HG03097 (cell line): Measurements from ENCODE around the gene EXD3.
A peak's percentile ranks its signal among the peaks of the same experiment; 100 is the strongest.

Experiments used
- ATAC-seq: cut with Tn5 transposase; IDR thresholded peaks from one replicate; pipeline ENCODE4 v1.9.1; 2021; ENCODE audit not compliant: unreplicated experiment, low FRiP score

Gene EXD3

GRCh38 chr9:137277329-137278041 is 145.5 kb downstream of the EXD3 start, which contains the start of gene TOR4A:
TSS of gene TOR4A (plus strand) at chr9:137277726. CDS start at chr9:137278690, 964 bp downstream.
- peak; percentile 53 for ATAC-seq

DNA sequence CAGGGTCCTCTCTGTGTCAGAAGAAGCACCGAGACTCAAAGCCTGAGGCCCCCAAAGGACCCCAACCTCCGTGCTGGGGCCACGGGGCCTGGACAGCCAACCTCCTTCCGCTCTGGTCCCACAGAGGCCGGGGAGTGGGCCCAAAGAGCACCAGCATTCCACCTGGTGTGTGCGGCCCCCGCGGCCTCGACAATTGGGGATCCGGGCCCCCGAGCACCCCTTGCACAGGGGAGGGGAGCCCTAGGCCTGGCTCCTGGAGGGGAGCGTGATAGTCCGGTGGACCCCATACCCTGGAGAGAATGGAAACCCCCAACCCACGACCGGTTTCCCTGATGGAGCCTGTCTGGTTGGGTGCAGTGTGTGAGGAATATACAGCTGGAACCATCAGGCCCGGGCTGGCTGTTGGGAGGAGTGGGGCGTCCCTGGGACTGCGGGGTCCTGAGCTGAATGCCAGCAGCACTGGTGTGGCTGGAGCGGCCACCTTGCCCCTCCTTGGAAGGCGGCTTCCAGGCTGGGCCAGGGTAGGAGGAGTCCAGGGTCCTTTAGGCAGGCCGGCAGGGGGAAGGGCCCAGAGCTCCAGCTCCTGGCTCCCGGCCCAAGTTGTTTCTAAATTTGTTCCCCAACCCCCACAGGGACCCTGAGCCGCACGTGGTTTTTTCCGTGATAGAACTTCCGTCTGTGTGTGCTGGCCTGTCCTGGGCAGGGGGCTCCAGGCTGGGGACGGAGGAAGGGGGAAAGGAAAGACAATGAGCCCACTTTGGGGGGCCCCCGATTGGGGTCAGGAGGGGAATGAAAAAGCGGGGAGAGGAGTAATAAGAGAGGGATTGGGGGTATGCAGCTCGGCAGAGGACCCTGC is 146.3 kb downstream of the EXD3 start:
- ATAC-seq = no peak

GRCh38 chr9:137275588-137276472 is 147.1 kb downstream of the EXD3 start:
- ATAC-seq = no peak

- no peak for ATAC-seq
Measured at GRCh38 chr9:137275203-137275587, 147.8 kb downstream of the EXD3 start.

DNA sequence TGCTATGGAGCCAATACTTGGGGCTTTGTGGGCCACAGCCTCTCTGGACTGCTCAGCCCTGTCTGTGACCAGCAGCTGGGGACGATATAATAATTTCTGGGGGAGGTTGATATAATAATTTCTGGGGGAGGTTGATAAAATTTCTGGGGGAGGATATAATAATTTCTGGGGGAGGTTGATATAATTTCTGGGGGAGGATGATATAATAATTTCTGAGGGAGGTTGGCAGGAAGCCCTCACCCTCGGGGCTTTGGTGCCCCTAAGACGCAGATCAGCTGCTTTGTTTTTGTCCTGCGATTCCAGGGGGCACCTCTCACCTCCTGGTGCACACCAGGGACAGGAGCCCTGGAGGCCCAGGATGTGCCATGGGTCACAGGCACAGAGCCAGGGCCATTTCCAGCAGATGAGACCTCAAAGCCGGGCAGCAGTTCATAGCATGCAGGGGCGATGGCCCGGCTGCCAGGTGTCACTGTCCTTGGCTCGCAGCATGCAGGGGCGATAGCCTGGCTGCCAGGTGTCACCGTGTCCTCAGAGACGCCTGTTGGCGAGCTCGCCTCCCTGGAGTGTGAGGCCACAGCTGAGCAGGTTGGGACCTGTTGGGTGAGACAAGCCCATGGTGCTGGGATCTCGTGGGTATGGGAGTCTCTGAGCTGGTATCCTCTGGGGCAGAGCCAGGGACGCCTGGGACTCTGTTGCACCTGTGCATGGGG is 149.2 kb downstream of the EXD3 start:
- ATAC-seq = no peak

DNA sequence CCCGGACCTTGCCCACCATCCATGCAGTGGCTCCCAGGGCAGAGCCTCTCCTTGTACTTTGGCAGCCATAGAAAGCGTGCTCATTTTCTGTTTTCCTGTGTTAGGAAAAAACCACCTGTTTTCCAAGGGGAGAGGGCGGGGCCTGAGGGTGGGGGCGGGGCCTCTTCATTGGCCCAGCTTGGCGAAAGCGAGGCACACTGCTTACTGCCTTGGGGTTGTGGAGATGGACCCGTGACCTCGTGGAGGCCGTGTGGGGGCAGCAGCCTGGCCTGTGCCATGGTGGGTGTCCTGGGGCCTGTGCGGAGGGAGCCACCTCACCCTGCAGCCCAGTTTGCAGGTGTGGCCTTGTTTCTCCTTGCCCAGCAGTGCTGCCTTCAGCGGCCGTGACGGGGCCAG is 149.9 kb downstream of the EXD3 start:
- no peak for ATAC-seq

DNA sequence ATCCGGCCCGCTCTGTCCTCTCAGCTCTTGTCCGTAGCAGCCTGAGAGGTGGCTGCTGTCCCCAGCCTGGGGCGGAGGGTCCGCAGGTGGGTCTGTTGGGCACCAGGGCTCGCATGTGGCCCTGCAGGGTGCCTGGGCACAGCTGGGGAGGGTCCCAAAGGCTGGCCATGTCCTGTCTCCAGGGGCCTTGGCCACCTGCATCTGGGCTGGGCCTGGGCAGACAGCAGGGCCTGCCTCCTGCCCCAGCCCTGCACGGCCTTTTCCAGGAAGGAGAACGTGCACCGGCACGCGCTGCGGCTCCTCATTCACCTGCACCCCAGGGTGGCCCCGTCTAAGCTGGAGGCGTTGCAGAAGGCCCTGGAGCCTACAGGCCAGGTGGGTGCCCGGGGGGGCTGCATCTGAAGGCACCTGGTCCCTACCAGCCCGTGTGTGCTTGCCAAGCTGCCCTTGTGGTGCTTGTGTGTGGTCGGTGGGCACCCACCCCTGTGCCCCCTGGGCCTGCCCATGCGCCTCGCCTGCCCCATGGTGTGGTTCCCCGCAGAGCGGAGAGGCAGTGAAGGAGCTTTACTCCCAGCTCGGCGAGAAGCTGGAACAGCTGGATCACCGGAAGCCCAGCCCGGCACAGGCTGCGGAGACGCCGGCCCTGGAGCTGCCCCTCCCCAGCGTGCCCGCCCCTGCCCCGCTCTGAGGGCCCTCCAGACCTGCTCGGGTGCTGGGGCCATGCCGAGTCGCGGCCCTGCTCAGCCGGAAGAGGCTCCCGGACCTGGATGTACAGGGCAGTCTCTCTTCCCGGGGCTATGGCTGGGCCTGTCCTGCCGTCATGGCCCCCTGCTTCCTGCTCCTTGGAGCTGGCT is 150.5 kb downstream of the EXD3 start:
- no peak for ATAC-seq

DNA sequence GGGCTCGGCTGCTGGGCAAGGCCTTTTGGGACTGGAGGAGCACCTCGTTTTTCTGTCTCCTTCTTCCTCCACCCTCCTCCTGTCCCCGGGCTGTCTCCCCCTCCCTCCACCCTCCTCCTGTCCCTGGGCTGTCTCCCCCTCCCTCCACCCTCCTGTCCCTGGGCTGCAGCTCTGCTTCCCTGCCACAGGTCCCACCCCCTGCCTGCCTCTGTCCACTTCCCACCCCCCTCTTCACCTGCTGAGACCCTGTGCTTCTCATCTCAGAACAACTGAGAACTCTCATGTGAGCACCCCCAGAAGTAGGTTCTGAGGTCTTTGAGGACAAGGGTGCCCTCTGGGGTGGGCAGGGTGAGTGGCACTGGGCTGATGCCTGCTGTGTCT is 151.3 kb downstream of the EXD3 start:
- no peak for ATAC-seq

GRCh38 chr9:137270929-137271695 is 151.8 kb downstream of the EXD3 start:
- no peak for ATAC-seq

DNA sequence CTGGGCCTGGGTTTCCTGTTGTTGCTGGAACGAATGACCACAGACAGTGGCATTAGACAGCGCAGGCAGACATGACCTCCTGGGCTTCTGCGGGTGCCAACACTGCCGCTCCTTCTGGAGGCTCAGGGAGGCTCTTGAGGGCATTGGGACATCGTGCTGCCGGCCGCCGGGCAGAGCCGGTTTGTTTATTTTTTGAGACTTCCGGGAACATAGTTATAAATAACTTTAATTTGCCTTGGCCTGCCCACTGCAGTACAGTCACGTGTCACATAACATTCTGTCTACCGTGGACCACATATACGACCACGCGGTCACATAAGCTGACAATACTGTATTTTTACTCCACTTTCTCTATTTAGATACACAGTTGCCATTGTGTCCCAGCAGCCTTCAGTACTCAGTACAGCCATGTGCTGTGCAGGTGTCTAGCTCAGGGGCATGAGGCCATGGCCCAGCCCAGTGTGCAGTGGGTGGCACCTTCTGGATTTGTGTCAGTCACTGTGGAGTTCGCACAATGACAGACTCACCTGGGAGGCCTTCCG is 153.7 kb downstream of the EXD3 start:
- no peak for ATAC-seq

DNA sequence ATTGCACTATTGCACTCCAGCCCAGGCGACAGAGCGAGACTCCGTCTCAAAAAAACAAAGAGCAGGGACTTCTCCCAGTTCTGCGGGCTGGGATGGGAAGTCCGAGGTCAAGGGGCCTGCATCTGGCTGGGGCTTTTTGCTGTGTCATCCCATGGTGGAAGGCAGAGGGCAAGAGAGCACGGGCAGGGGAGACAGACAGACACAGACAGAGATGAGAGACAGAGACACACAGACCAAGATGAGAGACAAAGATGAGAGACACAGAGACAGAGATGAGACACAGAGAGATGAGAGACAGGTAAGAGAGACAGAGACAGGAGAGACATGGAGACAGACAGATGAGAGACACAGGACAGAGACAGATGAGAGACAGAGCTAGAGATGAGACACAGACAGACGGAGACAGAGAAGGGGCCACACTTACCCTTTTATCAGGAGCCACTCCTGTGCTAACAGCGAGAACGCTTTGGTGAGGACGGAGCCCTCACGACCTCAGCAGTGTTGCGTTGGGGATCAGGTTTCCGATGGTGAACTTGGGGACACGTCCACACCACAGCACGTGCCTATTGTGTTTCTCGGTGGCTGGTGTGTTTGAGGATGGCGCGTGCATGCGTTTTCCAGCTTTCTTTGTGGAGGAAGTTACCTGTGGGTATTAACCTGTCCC is 154.3 kb downstream of the EXD3 start:
- ATAC-seq = no peak

- no peak for ATAC-seq
Measured at GRCh38 chr9:137267933-137268355, 155.0 kb downstream of the EXD3 start.

DNA sequence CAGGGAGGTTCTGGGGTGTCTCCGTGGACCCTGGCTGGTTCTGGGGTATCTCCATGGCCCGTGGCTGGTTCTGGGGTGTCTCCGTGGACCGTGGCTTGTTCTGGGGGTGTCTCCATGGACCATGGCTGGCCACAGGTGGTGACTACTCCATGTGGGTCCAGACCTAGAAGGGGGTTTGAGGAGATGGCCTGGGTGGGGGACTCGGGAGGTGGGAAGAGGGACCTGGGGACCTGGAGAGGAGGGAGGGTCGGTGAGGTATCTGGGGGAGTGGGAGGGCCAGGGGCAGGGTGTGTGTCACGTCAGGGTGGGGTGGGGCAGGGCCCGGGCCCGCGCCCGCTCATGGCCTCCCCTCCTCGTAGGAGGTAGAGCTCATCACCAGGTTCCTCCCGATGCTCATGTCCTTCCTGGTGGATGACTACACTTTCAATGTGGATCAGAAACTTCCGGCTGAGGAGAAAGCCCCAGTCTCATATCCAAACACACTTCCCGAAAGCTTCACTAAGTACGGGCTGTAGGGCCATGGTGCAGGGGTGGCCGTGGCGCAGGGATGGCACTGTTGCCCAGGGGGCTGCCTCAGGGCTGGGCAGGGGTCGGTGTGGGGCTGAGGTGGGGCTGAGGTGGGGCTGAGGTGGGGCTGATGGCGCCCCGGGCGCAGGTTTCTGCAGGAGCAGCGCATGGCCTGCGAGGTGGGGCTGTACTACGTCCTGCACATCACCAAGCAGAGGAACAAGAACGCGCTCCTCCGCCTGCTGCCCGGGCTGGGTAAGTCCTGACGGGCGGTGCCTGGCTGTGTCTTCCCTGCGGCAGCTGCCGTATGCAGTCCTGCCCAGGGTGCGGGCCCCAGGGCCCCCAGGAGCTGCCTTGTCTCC is 156.1 kb downstream of the EXD3 start:
- ATAC-seq = no peak

DNA sequence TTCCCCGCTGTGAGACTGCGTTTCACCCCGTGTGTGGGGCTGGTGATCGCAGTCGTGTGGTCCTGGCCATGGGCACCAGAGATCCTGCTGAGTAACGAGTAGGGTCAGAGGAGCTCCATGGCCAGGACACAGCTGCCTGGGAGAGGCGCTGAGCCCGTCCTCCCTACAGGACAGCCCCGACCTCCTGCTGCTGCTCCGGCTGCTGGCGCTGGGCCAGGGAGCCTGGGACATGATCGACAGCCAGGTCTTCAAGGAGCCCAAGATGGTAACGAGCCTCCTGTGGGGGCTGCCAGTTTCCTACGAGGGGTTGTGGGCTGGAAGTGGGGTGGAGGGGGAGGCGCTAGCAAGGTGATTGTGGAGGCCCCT is 156.8 kb downstream of the EXD3 start:
- ATAC-seq = no peak

- ATAC-seq = no peak
Measured at GRCh38 chr9:137265496-137266161, 157.3 kb downstream of the EXD3 start.

- ATAC-seq = no peak
Measured at GRCh38 chr9:137264067-137264466, 158.9 kb downstream of the EXD3 start.
